Thyroid gland (tissue), 4 donors: Measurements from ENCODE around the gene HSPA9. TPM values are rescaled to one million over a fixed set of nuclear protein-coding genes. Genes with fewer than 3 reads are reported as not detected.

Experiments used
- DNase-seq, 2 donors: peaks; one replicate each; pipeline ENCODE4 v3.0.0-alpha.2; 2019
- H3K27ac ChIP-seq, 3 donors: fragments of 200-600 bp; sonication (generic); 1 replicate in 2 of 3; 2 replicates in 1 of 3; pipeline ENCODE4 v1.5.1; 2016 to 2019; ENCODE audit warnings: mild to moderate bottlenecking in 1 of 3, moderate library complexity in 1 of 3
- H3K27me3 ChIP-seq: fragments of 200-600 bp; sonication (generic); one replicate; pipeline ENCODE4 v1.5.1; 2019
- H3K36me3 ChIP-seq, 2 donors: fragments of 200-600 bp; sonication (generic); one replicate each; pipeline ENCODE4 v1.5.1; 2016 to 2019
- H3K4me1 ChIP-seq, 2 donors: fragments of 200-600 bp; sonication (generic); one replicate each; pipeline ENCODE4 v1.5.1; 2017 to 2019
- H3K4me3 ChIP-seq, 3 donors: fragments of 200-600 bp; sonication (generic); replicated peaks in 1 of 3; 1 replicate in 2 of 3; 2 replicates in 1 of 3; pipeline ENCODE4 v1.5.1; 2016; ENCODE audit warnings: mild to moderate bottlenecking in 1 of 3
- H3K9me3 ChIP-seq: fragments of 200-600 bp; sonication (generic); one replicate; pipeline ENCODE4 v1.5.1; 2017
- POLR2A ChIP-seq, 2 donors: fragments of 450-650 bp; IDR thresholded peaks; one replicate each; pipeline ENCODE4 v1.6.1; 2017; ENCODE audit warnings: antibody characterized with exemption in 2 of 2, mild to moderate bottlenecking in 2 of 2, moderate library complexity in 1 of 2
- WGBS, 2 donors: methylation state at CpG; one replicate each; pipeline ENCODE4 v1.1.5; 2017; 5-methylcytosine and 5-hydroxymethylcytosine counted together
- intact Hi-C: fragments of 100-400 bp; cut with DNase I; formaldehyde crosslinking; loops from one replicate; pipeline ENCODE4 v1.15.1; 2023
- total RNA-seq, 4 donors: library from RNA; depleted of rRNA; stranded (reverse); fragments of >200 nt; gene quantifications; one replicate each; pipeline ENCODE4 v1.2.3, GENCODE V29; 2016
- TF ChIP-seq, protein P1 (sequence below), 6 experiments: fragments of 200-600 bp in 3 of 6; fragments of 450-650 bp in 3 of 6; sonication (generic) in 3 of 6; IDR thresholded peaks; one replicate each; pipeline ENCODE4 v1.5.1; 2016 to 2019; ENCODE audit warnings: antibody characterized with exemption in 6 of 6, mild to moderate bottlenecking in 2 of 6, inconsistent platforms in 1 of 6, moderate library complexity in 1 of 6

Gene HSPA9
- total RNA-seq, 4 donors from 2014 or later, result 253 to 556 (median 406) TPM

DNA sequence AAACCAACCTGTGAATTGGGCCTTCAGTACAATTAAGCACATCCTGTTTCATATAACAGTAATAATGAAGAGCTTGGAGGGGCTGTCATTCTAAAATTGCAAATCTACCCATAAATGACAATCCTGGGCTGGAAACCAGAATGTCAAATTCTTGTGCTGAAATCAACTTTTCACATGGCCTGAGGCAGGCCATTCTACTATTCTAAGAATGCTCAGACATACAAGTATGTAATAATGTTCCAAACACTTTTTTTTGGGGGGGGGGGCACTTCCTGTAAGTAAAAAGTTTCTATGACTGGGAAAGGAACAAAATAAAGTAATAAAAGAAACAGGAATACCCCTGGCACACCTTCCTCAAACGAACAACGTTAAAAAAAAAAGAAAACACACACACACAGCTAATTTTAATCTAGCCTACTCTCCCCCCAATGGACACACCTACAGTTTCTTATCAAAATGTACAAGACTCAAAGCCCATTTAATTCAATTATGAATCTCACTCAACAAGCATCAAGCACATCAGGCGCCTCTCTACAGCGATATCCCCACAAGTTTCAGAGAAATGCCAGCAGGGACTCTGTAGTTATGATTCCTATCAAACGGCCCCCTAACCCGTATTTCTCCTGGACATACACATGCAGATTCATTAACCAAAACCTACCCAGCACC is 33.6 kb downstream of the HSPA9 start:
- intact Hi-C loops, result no loop called here

GRCh38 chr5:138539791-138540190 is 35.4 kb downstream of the HSPA9 start:
- intact Hi-C loops, result no loop called here
- Histone ChIP-seq H3K27ac (no peak overlapping the region), H3K4me3 (no peak overlapping the region), H3K27me3 (no peaks in the 10 kb centered on the region), H3K4me1 (peaks cover 22 to 32% of the 10 kb centered on the region in 2 donors), H3K9me3 (no peaks in the 10 kb centered on the region), H3K36me3 (no peaks in the 10 kb centered on the region)
- DNase-seq, result no peak
- TF ChIP-seq, protein P1, sequence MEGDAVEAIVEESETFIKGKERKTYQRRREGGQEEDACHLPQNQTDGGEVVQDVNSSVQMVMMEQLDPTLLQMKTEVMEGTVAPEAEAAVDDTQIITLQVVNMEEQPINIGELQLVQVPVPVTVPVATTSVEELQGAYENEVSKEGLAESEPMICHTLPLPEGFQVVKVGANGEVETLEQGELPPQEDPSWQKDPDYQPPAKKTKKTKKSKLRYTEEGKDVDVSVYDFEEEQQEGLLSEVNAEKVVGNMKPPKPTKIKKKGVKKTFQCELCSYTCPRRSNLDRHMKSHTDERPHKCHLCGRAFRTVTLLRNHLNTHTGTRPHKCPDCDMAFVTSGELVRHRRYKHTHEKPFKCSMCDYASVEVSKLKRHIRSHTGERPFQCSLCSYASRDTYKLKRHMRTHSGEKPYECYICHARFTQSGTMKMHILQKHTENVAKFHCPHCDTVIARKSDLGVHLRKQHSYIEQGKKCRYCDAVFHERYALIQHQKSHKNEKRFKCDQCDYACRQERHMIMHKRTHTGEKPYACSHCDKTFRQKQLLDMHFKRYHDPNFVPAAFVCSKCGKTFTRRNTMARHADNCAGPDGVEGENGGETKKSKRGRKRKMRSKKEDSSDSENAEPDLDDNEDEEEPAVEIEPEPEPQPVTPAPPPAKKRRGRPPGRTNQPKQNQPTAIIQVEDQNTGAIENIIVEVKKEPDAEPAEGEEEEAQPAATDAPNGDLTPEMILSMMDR (IDR thresholded peaks at IDR 0.05), result no peak
- TF ChIP-seq POLR2A (IDR thresholded peaks at IDR 0.05), result no peak

More for the DNA sequence above, 33.6 kb downstream of the HSPA9 start:
- Histone ChIP-seq H3K27ac (peak overlapping the region in 2 of 3 donors; percentile 89 to 90), H3K9me3 (no peaks in the 10 kb centered on the region), H3K27me3 (no peaks in the 10 kb centered on the region), H3K4me1 (peaks cover 34 to 46% of the 10 kb centered on the region in 2 donors), H3K4me3 (peak overlapping the region in 2 of 3 donors; percentile 74 to 94), H3K36me3 (no peaks in the 10 kb centered on the region)
- TF ChIP-seq, protein P1 (IDR thresholded peaks at IDR 0.05), result no peak
- TF ChIP-seq POLR2A (IDR thresholded peaks at IDR 0.05), result no peak
- 22% methylated on average over 6 of the region's 6 CpGs for WGBS, 2 donors
- no peak for DNase-seq

GRCh38 chr5:138538943-138539627 is 36.1 kb downstream of the HSPA9 start:
- Histone ChIP-seq H3K27ac (no peak overlapping the region), H3K9me3 (no peaks in the 10 kb centered on the region), H3K4me3 (no peak overlapping the region), H3K27me3 (no peaks in the 10 kb centered on the region), H3K36me3 (no peaks in the 10 kb centered on the region), H3K4me1 (peaks cover 17 to 31% of the 10 kb centered on the region in 2 donors)
- intact Hi-C loops, result no loop called here
- TF ChIP-seq POLR2A (IDR thresholded peaks at IDR 0.05), result no peak
- TF ChIP-seq, protein P1 (IDR thresholded peaks at IDR 0.05), result no peak
- DNase-seq, result no peak
- 83 to 89% methylated on average over 2 of the region's 2 CpGs for WGBS, 2 donors

GRCh38 chr5:138536665-138537315 is 38.4 kb downstream of the HSPA9 start:
- Histone ChIP-seq H3K27me3 (no peaks in the 10 kb centered on the region), H3K9me3 (no peaks in the 10 kb centered on the region), H3K4me1 (peaks cover 15 to 30% of the 10 kb centered on the region in 2 donors), H3K36me3 (no peaks in the 10 kb centered on the region), H3K4me3 (no peak overlapping the region), H3K27ac (no peak overlapping the region)
- TF ChIP-seq POLR2A (IDR thresholded peaks at IDR 0.05), result no peak
- TF ChIP-seq, protein P1 (IDR thresholded peaks at IDR 0.05), result peak in 1 of 6 experiments; percentile 24
- intact Hi-C loops, result no loop called here
- 77 to 81% methylated on average over 4 of the region's 4 CpGs for WGBS, 2 donors
- no peak for DNase-seq

DNA sequence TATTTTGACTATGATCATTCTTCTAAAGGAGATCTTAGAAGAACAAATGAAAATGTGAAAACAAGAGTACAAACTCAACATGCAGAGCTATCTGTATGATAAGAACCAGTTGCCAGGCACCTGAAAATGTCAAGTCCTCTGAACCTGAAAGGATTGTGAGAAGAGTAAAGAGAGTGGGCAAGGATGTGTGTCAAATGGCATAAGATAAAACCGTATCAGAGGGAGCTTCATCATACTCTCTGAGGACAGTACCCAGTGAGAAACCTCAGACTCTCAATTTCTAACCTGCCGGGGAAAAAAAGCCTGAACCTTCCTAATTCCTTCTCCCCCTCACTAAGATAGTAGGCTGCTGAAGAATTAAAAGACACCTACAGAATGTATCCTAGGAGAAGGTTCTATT is 39.0 kb downstream of the HSPA9 start:
- TF ChIP-seq, protein P1 (IDR thresholded peaks at IDR 0.05), result no peak
- no peak for TF ChIP-seq POLR2A (IDR thresholded peaks at IDR 0.05)
- Histone ChIP-seq H3K9me3 (no peaks in the 10 kb centered on the region), H3K27ac (no peak overlapping the region), H3K4me3 (no peak overlapping the region), H3K36me3 (no peaks in the 10 kb centered on the region), H3K27me3 (no peaks in the 10 kb centered on the region), H3K4me1 (peaks cover 9 to 25% of the 10 kb centered on the region in 2 donors)
- 61 to 65% methylated on average over 2 of the region's 2 CpGs for WGBS, 2 donors
- DNase-seq, result no peak
- intact Hi-C loops, result no loop called here
